ENCODE results near the gene ATG101. TPM values are rescaled to one million over a fixed set of nuclear protein-coding genes. Genes with fewer than 3 reads are reported as not detected.

The ATG101 gene
- total and polyA plus RNA-seq, 4 donors: 12.9 to 31.8 (median 29.4) TPM

DNA sequence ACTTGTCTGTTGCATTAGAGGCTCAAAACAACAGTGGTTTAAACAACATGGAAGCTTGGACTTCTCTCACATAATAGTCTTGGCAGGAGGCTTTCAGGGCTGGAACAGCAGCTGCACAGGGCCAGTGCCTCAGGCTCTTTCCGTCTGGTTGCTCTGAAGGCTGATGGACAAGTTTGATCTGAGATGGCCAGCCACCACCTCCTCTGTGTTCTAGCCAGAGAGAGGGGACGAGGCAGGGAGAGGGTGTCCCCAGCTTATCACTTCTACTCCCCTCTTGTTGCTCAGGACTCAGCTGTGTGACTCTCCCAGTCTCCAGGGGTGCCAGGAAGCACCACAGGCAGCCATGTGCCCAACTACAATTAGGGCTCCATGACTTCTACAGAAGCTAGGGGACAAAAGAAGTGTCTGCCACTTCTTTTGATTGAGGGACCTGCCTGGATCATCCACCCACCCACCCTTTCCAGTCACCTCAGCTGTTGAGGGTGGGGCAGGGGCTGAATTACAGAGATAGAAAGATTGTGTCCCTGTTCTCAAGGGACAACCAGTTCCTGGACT is 56.3 kb downstream of the ATG101 start:
- Histone ChIP-seq H3K4me3 (ENCODE audit: low read depth in 1 of 3, low read length in 3 of 3) (no peak overlapping the region), H3K4me1 (ENCODE audit: control insufficient read depth in 4 of 4, insufficient read depth in 4 of 4, low read length in 3 of 4) (peaks cover 2 to 21% (median 13%) of the 10 kb centered on the region in 4 donors), H3K36me3 (ENCODE audit: control insufficient read depth in 4 of 4, insufficient read depth in 3 of 4, low read depth in 1 of 4, low read length in 3 of 4) (no peaks in the 10 kb centered on the region), H3K9me3 (ENCODE audit: control insufficient read depth in 4 of 4, low read length in 3 of 4) (no peaks in the 10 kb centered on the region), H3K27me3 (ENCODE audit: control insufficient read depth in 4 of 4, insufficient read depth in 4 of 4, low read length in 3 of 4) (no peaks in the 10 kb centered on the region), H3K27ac (ENCODE audit: low read depth in 1 of 2, low read length in 2 of 2) (peak overlapping the region; percentile 36 to 48), H3K9ac (ENCODE audit: low read depth in 1 of 2, low read length in 2 of 2) (no peak overlapping the region)
- no peak for DNase-seq (ENCODE audit: low spot score)
- WGBS: 86% methylated on average over 2 of the region's 2 CpGs
- TF ChIP-seq HNF4A (conservative IDR thresholded peaks at IDR 0.05) (no peak), EGR1 (IDR thresholded peaks at IDR 0.05; ENCODE audit: low read depth in 2 of 2) (no peak), RAD21 (IDR thresholded peaks at IDR 0.05) (no peak), JUND (IDR thresholded peaks at IDR 0.05) (no peak), YY1 (IDR thresholded peaks at IDR 0.05) (no peak), FOXA2 (IDR thresholded peaks at IDR 0.05) (no peak), SP1 (IDR thresholded peaks at IDR 0.05) (no peak), CTCF (IDR thresholded peaks at IDR 0.05; ENCODE audit: low read depth, low read length, missing input control) (no peak), TAF1 (conservative IDR thresholded peaks at IDR 0.05) (no peak), RXRA (IDR thresholded peaks at IDR 0.05) (no peak), HNF4G (IDR thresholded peaks at IDR 0.05) (no peak), ATF3 (IDR thresholded peaks at IDR 0.05) (no peak), MAX (IDR thresholded peaks at IDR 0.05) (no peak), REST (IDR thresholded peaks at IDR 0.05) (no peak), NR2F2 (IDR thresholded peaks at IDR 0.05) (no peak), FOXA1 (IDR thresholded peaks at IDR 0.05) (no peak), ZBTB33 (IDR thresholded peaks at IDR 0.05) (no peak), GABPA (IDR thresholded peaks at IDR 0.05 in 1 of 2, conservative IDR thresholded peaks at IDR 0.05 in 1 of 2) (no peak)

Other genes with a start within 250 kb of the ATG101 start
- gene FIGNL2, start 221.3 kb upstream of the ATG101 start, total RNA-seq: under 1 TPM; 0.33 to 0.70 TPM
- under 1 TPM; 0.06 to 0.33 TPM for gene FIGNL2, start 221.3 kb upstream of the ATG101 start, polyA plus RNA-seq
- not detected for gene ANKRD33, start 181.9 kb upstream of the ATG101 start, total RNA-seq
- gene ANKRD33, start 181.9 kb upstream of the ATG101 start, polyA plus RNA-seq: not detected
- 1 to 10 TPM; 7.5 to 7.9 TPM for gene ACVRL1, start 162.5 kb upstream of the ATG101 start, total RNA-seq
- gene ACVRL1, start 162.5 kb upstream of the ATG101 start, polyA plus RNA-seq: 1 to 10 TPM; 3.1 to 4.7 TPM
- 10 to 100 TPM in 1 of 2 donors, 1 to 10 TPM in 1; 7.4 to 21.9 TPM for gene ACVR1B, start 118.3 kb upstream of the ATG101 start, total RNA-seq
- 10 to 100 TPM in 1 of 2 donors, 1 to 10 TPM in 1; 4.0 to 16.5 TPM for gene ACVR1B, start 118.3 kb upstream of the ATG101 start, polyA plus RNA-seq
- gene TAMALIN, start 63.0 kb upstream of the ATG101 start, total RNA-seq: 1 to 10 TPM; 1.9 to 9.9 TPM
- 1 to 10 TPM; 1.1 to 3.1 TPM for gene TAMALIN, start 63.0 kb upstream of the ATG101 start, polyA plus RNA-seq
- gene NR4A1, start 18.5 kb upstream of the ATG101 start, total RNA-seq: 1 to 10 TPM in 1 of 2 donors, under 1 TPM in 1; 0.79 to 3.8 TPM
- 1 to 10 TPM; 3.0 to 5.8 TPM for gene NR4A1, start 18.5 kb upstream of the ATG101 start, polyA plus RNA-seq
- gene SMIM41, start 9.7 kb downstream of the ATG101 start, total RNA-seq: under 1 TPM in 1 of 2 donors, not detected in 1; 0.50 TPM
- under 1 TPM; 0.03 to 0.24 TPM for gene SMIM41, start 9.7 kb downstream of the ATG101 start, polyA plus RNA-seq
- gene KRT80, start 122.0 kb downstream of the ATG101 start, total RNA-seq: under 1 TPM; 0.05 to 0.08 TPM
- gene KRT80, start 122.0 kb downstream of the ATG101 start, polyA plus RNA-seq: under 1 TPM; 0.04 to 0.12 TPM
- 1 to 10 TPM in 1 of 2 donors, under 1 TPM in 1; 0.37 to 8.0 TPM for gene KRT7, start 163.3 kb downstream of the ATG101 start, total RNA-seq
- 1 to 10 TPM; 6.0 to 9.9 TPM for gene KRT7, start 163.3 kb downstream of the ATG101 start, polyA plus RNA-seq
- under 1 TPM in 1 of 2 donors, not detected in 1; 0.08 TPM for gene KRT86, start 204.7 kb downstream of the ATG101 start, total RNA-seq
- not detected for gene KRT86, start 204.7 kb downstream of the ATG101 start, polyA plus RNA-seq
- gene KRT81, start 221.6 kb downstream of the ATG101 start, total RNA-seq: not detected
- gene KRT81, start 221.6 kb downstream of the ATG101 start, polyA plus RNA-seq: not detected

Measured in liver (tissue), 9 donors.